Measurements from ENCODE around the gene PODXL.
"Not testable (repeated sequence)": the region's sequence is repeated elsewhere in the genome, so short reads cannot be mapped to it uniquely, and the experiment has no call there.

Gene PODXL

GRCh38 chr7:131517218-131517923 is 39.1 kb downstream of the PODXL start:
- DNase-seq (ENCODE audit: low read depth, low spot score) = no peak
- TF ChIP-seq FOXP2 (optimal IDR thresholded peaks at IDR 0.05; ENCODE audit: control extremely low read depth, extremely low read length, insufficient read depth) = no peak
- no peak for TF ChIP-seq POLR2AphosphoS5 (IDR thresholded peaks at IDR 0.05; ENCODE audit: borderline replicate concordance, low read depth, low read length)
- no peak for TF ChIP-seq EZH2 (IDR thresholded peaks at IDR 0.05)
- H3K27ac ChIP-seq = no peak overlapping the region
- no peaks in the 10 kb centered on the region for H3K9me3 ChIP-seq (ENCODE audit: low read depth, low read length)
- no peak overlapping the region for H3K4me3 ChIP-seq
- H3K9ac ChIP-seq (ENCODE audit: insufficient read length) = no peak overlapping the region
- no peaks in the 10 kb centered on the region for H3K36me3 ChIP-seq (ENCODE audit: insufficient read depth, low read length)

GRCh38 chr7:131515471-131515870 is 41.0 kb downstream of the PODXL start:
- H3K4me3 ChIP-seq; DNase-seq (ENCODE audit: low read depth, low spot score); H3K9me3 ChIP-seq (ENCODE audit: low read depth, low read length); H3K9ac ChIP-seq (ENCODE audit: insufficient read length); H3K36me3 ChIP-seq (ENCODE audit: insufficient read depth, low read length): not testable (repeated sequence)
- H3K27ac ChIP-seq = 0 out of 2 replicates have a peak overlapping the region, but pooled peaks have one; percentile 62

DNA sequence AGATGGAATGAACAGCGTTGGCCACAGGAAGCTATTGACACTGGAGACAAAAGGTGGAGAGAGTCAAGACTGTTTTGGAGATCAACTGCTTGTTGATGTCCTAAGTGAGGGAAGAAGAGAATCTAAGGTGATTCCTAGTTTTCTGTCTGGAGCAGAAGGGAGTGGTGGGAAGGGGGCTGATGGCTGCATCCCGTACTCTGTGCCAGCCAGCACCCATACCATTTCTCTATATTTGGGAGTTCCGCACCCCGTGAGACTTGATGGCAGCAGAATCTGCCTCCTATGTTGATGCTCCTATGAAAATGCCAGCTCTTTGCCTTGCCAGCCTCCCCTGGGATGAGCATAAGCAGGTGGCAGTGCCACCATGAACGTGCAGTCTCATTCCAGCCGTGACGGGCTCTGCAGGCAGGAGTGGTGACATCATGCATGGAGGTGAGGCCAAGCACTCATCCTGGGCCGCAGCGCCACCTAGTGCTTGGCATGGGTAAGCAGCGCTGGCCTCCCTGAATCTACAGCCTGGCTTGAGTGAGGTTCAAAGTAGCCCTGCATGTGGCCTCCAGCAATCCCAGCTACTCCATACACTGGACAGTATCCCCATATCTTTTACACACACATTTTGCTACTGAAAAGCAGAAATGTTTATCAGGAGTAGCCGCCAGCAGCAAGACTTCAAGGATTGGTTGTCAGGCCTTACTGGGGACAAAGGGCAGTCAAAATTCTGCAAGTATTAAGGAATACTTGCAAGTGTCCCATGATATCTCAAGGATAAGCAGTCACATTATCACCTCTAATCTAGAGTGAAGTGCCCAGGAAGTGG is 43.0 kb downstream of the PODXL start:
- Histone ChIP-seq H3K27ac (peak overlapping the region; percentile 46; the same call in 1 of the 2 replicates), H3K36me3 (ENCODE audit: insufficient read depth, low read length) (peaks cover 8% of the 10 kb centered on the region; the same call in 1 of the 2 replicates), H3K9ac (ENCODE audit: insufficient read length) (no peak overlapping the region), H3K9me3 (ENCODE audit: low read depth, low read length) (no peaks in the 10 kb centered on the region), H3K4me3 (peak overlapping the region; percentile 32; the same call in 1 of the 2 replicates)
- DNase-seq (ENCODE audit: low read depth, low spot score) = no peak
- TF ChIP-seq EZH2 (IDR thresholded peaks at IDR 0.05) = no peak
- TF ChIP-seq FOXP2 (optimal IDR thresholded peaks at IDR 0.05; ENCODE audit: control extremely low read depth, extremely low read length, insufficient read depth) = no peak
- TF ChIP-seq POLR2AphosphoS5 (IDR thresholded peaks at IDR 0.05; ENCODE audit: borderline replicate concordance, low read depth, low read length) = no peak

- H3K9ac ChIP-seq (ENCODE audit: insufficient read length) = no peak overlapping the region
- no peak overlapping the region for H3K27ac ChIP-seq
- no peak overlapping the region for H3K4me3 ChIP-seq
- peaks cover 8% of the 10 kb centered on the region; the same call in 1 of the 2 replicates for H3K36me3 ChIP-seq (ENCODE audit: insufficient read depth, low read length)
- no peaks in the 10 kb centered on the region for H3K9me3 ChIP-seq (ENCODE audit: low read depth, low read length)
- no peak for TF ChIP-seq POLR2AphosphoS5 (IDR thresholded peaks at IDR 0.05; ENCODE audit: borderline replicate concordance, low read depth, low read length)
- TF ChIP-seq EZH2 (IDR thresholded peaks at IDR 0.05) = no peak
- no peak for TF ChIP-seq FOXP2 (optimal IDR thresholded peaks at IDR 0.05; ENCODE audit: control extremely low read depth, extremely low read length, insufficient read depth)
- no peak for DNase-seq (ENCODE audit: low read depth, low spot score)
Observed at GRCh38 chr7:131511774-131512535, 44.5 kb downstream of the PODXL start.

DNA sequence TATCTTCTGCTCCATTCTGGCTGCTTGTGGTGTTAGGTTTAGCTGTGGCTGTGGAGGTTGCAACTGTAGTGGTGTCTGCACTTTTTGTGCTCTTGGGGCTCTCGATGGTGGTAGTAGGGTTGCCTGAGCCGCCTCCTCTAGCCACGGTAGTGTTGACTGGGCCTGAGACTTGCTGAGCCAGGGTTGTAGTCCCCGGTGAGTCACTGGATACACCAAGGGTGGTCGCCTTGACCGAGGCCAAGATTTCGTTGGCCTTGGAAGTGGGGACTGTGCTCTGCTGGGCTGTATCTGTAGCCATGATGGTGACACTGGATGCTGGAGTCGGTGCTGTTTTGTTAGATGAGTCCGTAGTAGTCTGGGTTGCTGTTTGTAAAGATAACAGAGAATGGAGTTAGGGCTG is 45.4 kb downstream of the PODXL start:
- DNase-seq (ENCODE audit: low read depth, low spot score) = no peak
- Histone ChIP-seq H3K9ac (ENCODE audit: insufficient read length) (no peak overlapping the region), H3K36me3 (ENCODE audit: insufficient read depth, low read length) (peaks cover 10% of the 10 kb centered on the region; the same call in 1 of the 2 replicates), H3K4me3 (no peak overlapping the region), H3K27ac (no peak overlapping the region), H3K9me3 (ENCODE audit: low read depth, low read length) (no peaks in the 10 kb centered on the region)
- TF ChIP-seq EZH2 (IDR thresholded peaks at IDR 0.05) = no peak
- TF ChIP-seq FOXP2 (optimal IDR thresholded peaks at IDR 0.05; ENCODE audit: control extremely low read depth, extremely low read length, insufficient read depth) = no peak
- no peak for TF ChIP-seq POLR2AphosphoS5 (IDR thresholded peaks at IDR 0.05; ENCODE audit: borderline replicate concordance, low read depth, low read length)

GRCh38 chr7:131509781-131510180 is 46.6 kb downstream of the PODXL start:
- Histone ChIP-seq H3K27ac (no peak overlapping the region), H3K36me3 (ENCODE audit: insufficient read depth, low read length) (peaks cover 12% of the 10 kb centered on the region; the same call in 1 of the 2 replicates)

GRCh38 chr7:131508754-131509486 is 47.5 kb downstream of the PODXL start:
- Histone ChIP-seq H3K9ac (ENCODE audit: insufficient read length) (no peak overlapping the region), H3K27ac (no peak overlapping the region), H3K4me3 (no peak overlapping the region), H3K36me3 (ENCODE audit: insufficient read depth, low read length) (peaks cover 15% of the 10 kb centered on the region; the same call in 1 of the 2 replicates), H3K9me3 (ENCODE audit: low read depth, low read length) (no peaks in the 10 kb centered on the region)
- TF ChIP-seq EZH2 (IDR thresholded peaks at IDR 0.05) (no peak), FOXP2 (optimal IDR thresholded peaks at IDR 0.05; ENCODE audit: control extremely low read depth, extremely low read length, insufficient read depth) (no peak), POLR2AphosphoS5 (IDR thresholded peaks at IDR 0.05; ENCODE audit: borderline replicate concordance, low read depth, low read length) (no peak)
- DNase-seq (ENCODE audit: low read depth, low spot score) = no peak

More at GRCh38 chr7:131509781-131510180, 46.6 kb downstream of the PODXL start:
- H3K4me3 ChIP-seq = no peak overlapping the region
- H3K9me3 ChIP-seq (ENCODE audit: low read depth, low read length) = no peaks in the 10 kb centered on the region
- TF ChIP-seq POLR2AphosphoS5 (IDR thresholded peaks at IDR 0.05; ENCODE audit: borderline replicate concordance, low read depth, low read length) (no peak), EZH2 (IDR thresholded peaks at IDR 0.05) (no peak), FOXP2 (optimal IDR thresholded peaks at IDR 0.05; ENCODE audit: control extremely low read depth, extremely low read length, insufficient read depth) (no peak)
- H3K9ac ChIP-seq (ENCODE audit: insufficient read length) = no peak overlapping the region
- DNase-seq (ENCODE audit: low read depth, low spot score) = no peak
